Cardiac muscle cell (in vitro differentiated cells and primary cell): ENCODE measurements around the gene UPK1A. TPM values are rescaled to one million over a fixed set of nuclear protein-coding genes. Genes with fewer than 3 reads are reported as not detected.

Source experiments
- DNase-seq, 2 donors: peaks; one replicate each; pipeline versions ENCODE4 v3.0.0 to v3.0.0-alpha.2; 2010 to 2017; ENCODE audit warnings: low read depth in 1 of 2, low spot score in 1 of 2
- H3K27ac ChIP-seq: fragments of 200-600 bp; sonication (generic); 2 replicates; pipeline ENCODE4 v1.5.1; 2016
- H3K27me3 ChIP-seq: fragments of 200-600 bp; sonication (generic); 2 replicates; pipeline ENCODE4 v1.6.0; 2016; ENCODE audit warnings: control low read depth
- H3K36me3 ChIP-seq: fragments of 200-600 bp; sonication (generic); 2 replicates; pipeline ENCODE4 v1.5.1; 2016; ENCODE audit warnings: control low read depth
- H3K4me1 ChIP-seq: fragments of 200-600 bp; sonication (generic); 2 replicates; pipeline ENCODE4 v1.8.1; 2017; ENCODE audit warnings: low read depth, mild to moderate bottlenecking, mixed run types
- H3K4me3 ChIP-seq: fragments of 200-600 bp; sonication (generic); 2 replicates; pipeline ENCODE4 v1.5.1; 2016; ENCODE audit warnings: mild to moderate bottlenecking
- H3K9me3 ChIP-seq: fragments of 200-600 bp; sonication (generic); 2 replicates; pipeline ENCODE4 v1.5.1; 2017; ENCODE audit warnings: low read depth, mild to moderate bottlenecking, control low read depth
- CTCF ChIP-seq: IDR thresholded peaks from 2 replicates; pipeline ENCODE4 v1.5.1; 2012; ENCODE audit warnings: low read depth, mild to moderate bottlenecking, low read length
- polyA plus RNA-seq: library from polyadenylated mRNA; unstranded; fragments of >200 nt; fragmentation: Nextera tagmentation; extraction: Ambion mirVana; gene quantifications from 2 replicates; pipeline ENCODE4 v1.2.1, GENCODE V29; 2016
- total RNA-seq: library from RNA; depleted of rRNA; stranded (reverse); fragments of >200 nt; gene quantifications from 2 replicates; pipeline ENCODE4 v1.2.3, GENCODE V29; 2016

The UPK1A gene
- total and polyA plus RNA-seq, 2 experiments from 2014 or later, result 1.4 TPM; not detected in 1

DNA sequence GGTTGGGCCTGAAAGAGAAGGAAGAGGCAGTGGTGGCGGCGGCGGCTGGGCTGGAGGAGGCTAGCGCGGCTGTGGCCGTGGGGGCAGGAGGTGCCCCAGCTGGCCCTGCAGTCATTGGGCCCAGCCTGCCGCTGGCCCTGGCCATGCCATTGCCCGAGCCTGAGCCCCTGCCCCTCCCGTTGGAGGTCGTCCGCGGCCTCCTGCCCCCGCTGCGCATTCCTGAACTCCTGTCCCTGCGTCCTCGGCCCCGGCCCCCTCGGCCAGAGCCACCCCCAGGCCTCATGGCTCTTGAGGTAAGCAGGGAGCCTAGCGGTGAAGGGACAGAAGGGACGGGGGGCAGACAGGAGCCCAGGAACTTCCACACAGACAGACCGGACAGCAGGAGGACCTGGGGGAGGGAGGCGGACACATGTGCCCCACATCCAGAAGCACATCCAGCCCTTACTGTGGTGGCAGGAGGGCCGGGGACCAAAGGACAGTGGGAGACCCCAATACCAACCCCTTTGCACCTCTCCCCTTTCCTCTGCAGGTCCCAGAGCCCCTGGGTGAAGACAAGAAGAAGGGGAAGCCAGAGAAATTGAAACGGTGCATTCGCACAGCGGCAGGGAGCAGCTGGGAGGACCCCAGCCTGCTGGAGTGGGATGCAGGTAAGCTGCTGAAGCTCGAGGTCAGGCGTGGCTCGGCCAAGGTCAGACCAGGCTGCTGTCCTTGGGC, 32.4 kb upstream of the UPK1A start:
- H3K9me3 ChIP-seq, result no peaks in the 10 kb centered on the region
- no peak for DNase-seq
- H3K4me3 ChIP-seq, result no peak overlapping the region
- no peak for TF ChIP-seq CTCF
- no peaks in the 10 kb centered on the region for H3K27me3 ChIP-seq
- peaks cover 35% of the 10 kb centered on the region for H3K36me3 ChIP-seq
- peaks cover 5% of the 10 kb centered on the region for H3K4me1 ChIP-seq
- no peak overlapping the region for H3K27ac ChIP-seq

- DNase-seq, result no peak
- no peaks in the 10 kb centered on the region for H3K9me3 ChIP-seq
- no peaks in the 10 kb centered on the region for H3K27me3 ChIP-seq
- H3K4me3 ChIP-seq, result no peak overlapping the region
- H3K27ac ChIP-seq, result no peak overlapping the region
- TF ChIP-seq CTCF, result no peak
- peaks cover 6% of the 10 kb centered on the region for H3K4me1 ChIP-seq
- peaks cover 32% of the 10 kb centered on the region for H3K36me3 ChIP-seq
Measured at GRCh38 chr19:35636651-35637050, 29.7 kb upstream of the UPK1A start.

DNA sequence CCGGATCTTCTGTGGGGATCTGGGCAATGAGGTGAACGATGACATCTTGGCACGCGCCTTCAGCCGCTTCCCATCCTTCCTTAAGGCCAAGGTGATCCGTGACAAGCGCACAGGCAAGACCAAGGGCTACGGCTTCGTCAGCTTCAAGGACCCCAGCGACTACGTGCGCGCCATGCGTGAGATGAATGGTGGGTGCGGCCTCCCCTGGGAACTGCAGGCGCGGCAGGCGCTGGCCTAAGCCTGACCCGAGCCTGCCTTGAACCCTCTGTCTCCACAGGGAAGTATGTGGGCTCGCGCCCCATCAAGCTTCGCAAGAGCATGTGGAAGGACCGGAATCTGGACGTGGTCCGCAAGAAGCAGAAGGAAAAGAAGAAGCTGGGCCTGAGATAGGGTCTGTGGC, 29.2 kb upstream of the UPK1A start:
- Histone ChIP-seq H3K4me1 (peaks cover 6% of the 10 kb centered on the region), H3K27ac (no peak overlapping the region), H3K9me3 (no peaks in the 10 kb centered on the region), H3K4me3 (no peak overlapping the region), H3K27me3 (no peaks in the 10 kb centered on the region), H3K36me3 (peaks cover 27% of the 10 kb centered on the region)
- no peak for DNase-seq
- no peak for TF ChIP-seq CTCF

DNA sequence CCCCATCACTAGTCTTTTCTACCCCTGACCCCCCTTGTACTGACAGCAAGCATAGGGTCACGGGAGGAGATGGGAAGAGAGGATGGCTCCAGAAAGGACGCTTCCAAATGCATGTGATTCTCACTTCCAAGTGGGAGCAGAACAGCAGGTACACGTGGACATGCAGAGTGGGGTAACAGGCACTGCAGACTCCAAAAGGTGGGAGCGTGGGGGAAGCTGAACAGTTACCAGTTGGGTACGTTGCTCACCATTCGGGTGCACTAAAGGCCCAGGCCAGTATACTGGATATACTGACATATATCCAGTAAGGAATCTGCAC, 27.0 kb upstream of the UPK1A start:
- no peak for TF ChIP-seq CTCF
- H3K9me3 ChIP-seq, result no peaks in the 10 kb centered on the region
- H3K4me3 ChIP-seq, result no peak overlapping the region
- DNase-seq, result no peak
- peaks cover 6% of the 10 kb centered on the region for H3K4me1 ChIP-seq
- no peak overlapping the region for H3K27ac ChIP-seq
- H3K27me3 ChIP-seq, result no peaks in the 10 kb centered on the region
- peaks cover 23% of the 10 kb centered on the region for H3K36me3 ChIP-seq

- no peak for TF ChIP-seq CTCF
- DNase-seq, result no peak
- Histone ChIP-seq H3K9me3 (no peaks in the 10 kb centered on the region), H3K27me3 (no peaks in the 10 kb centered on the region), H3K36me3 (peaks cover 20% of the 10 kb centered on the region), H3K27ac (no peak overlapping the region), H3K4me3 (no peak overlapping the region), H3K4me1 (peaks cover 6% of the 10 kb centered on the region)
Measured at GRCh38 chr19:35639863-35640262, 26.5 kb upstream of the UPK1A start.
